Measurements from ENCODE around the gene C12orf42. TPM values are rescaled to one million over a fixed set of nuclear protein-coding genes. Genes with fewer than 3 reads are reported as not detected.

Gene C12orf42
- total RNA-seq, 2 donors from 2014 or later = 6.6 TPM; not detected in 1

GRCh38 chr12:103353913-103354312 is 141.9 kb downstream of the C12orf42 start:
- Histone ChIP-seq H3K36me3 (no peaks in the 10 kb centered on the region), H3K9me3 (no peaks in the 10 kb centered on the region), H3K27ac (no peak overlapping the region), H3K4me3 (no peak overlapping the region), H3K4me1 (replicated peaks) (no peaks in the 10 kb centered on the region), H3K27me3 (replicated peaks; ENCODE audit: insufficient read depth) (no peaks in the 10 kb centered on the region)
- WGBS = 78% methylated on average over 4 of the region's 4 CpGs
- intact Hi-C loops (cut with DNase I) = no loop called here
- no peak for DNase-seq (ENCODE audit: low spot score)
- no peak for TF ChIP-seq CTCF (IDR thresholded peaks at IDR 0.05)
- TF ChIP-seq POLR2A (IDR thresholded peaks at IDR 0.05) = no peak
- TF ChIP-seq POLR2AphosphoS5 (IDR thresholded peaks at IDR 0.05) = no peak

- Histone ChIP-seq H3K27me3 (replicated peaks; ENCODE audit: insufficient read depth) (no peaks in the 10 kb centered on the region), H3K4me1 (replicated peaks) (no peaks in the 10 kb centered on the region), H3K4me3 (no peak overlapping the region), H3K27ac (no peak overlapping the region), H3K9me3 (no peaks in the 10 kb centered on the region), H3K36me3 (no peaks in the 10 kb centered on the region)
- intact Hi-C loops (cut with DNase I) = no loop called here
- TF ChIP-seq POLR2AphosphoS5 (IDR thresholded peaks at IDR 0.05) = no peak
- TF ChIP-seq POLR2A (IDR thresholded peaks at IDR 0.05) = no peak
- no peak for TF ChIP-seq CTCF (IDR thresholded peaks at IDR 0.05)
- 74% methylated on average over 5 of the region's 5 CpGs for WGBS
- DNase-seq (ENCODE audit: low spot score) = no peak
Measured at GRCh38 chr12:103350116-103350515, 145.7 kb downstream of the C12orf42 start.

- Histone ChIP-seq H3K27me3 (replicated peaks; ENCODE audit: insufficient read depth) (no peaks in the 10 kb centered on the region), H3K27ac (no peak overlapping the region), H3K4me1 (replicated peaks) (no peaks in the 10 kb centered on the region), H3K9me3 (no peaks in the 10 kb centered on the region), H3K36me3 (no peaks in the 10 kb centered on the region), H3K4me3 (no peak overlapping the region)
- TF ChIP-seq POLR2AphosphoS5 (IDR thresholded peaks at IDR 0.05) (no peak), CTCF (IDR thresholded peaks at IDR 0.05) (no peak), POLR2A (IDR thresholded peaks at IDR 0.05) (no peak)
- DNase-seq (ENCODE audit: low spot score) = no peak
- 82% methylated on average over 1 of the region's 1 CpG for WGBS
- intact Hi-C loops (cut with DNase I) = no loop called here
Measured at GRCh38 chr12:103348935-103349334, 146.8 kb downstream of the C12orf42 start.

- TF ChIP-seq POLR2A (IDR thresholded peaks at IDR 0.05) = no peak
- TF ChIP-seq POLR2AphosphoS5 (IDR thresholded peaks at IDR 0.05) = no peak
- TF ChIP-seq CTCF (IDR thresholded peaks at IDR 0.05) = no peak
Measured at GRCh38 chr12:103336940-103337339, 158.8 kb downstream of the C12orf42 start.

GRCh38 chr12:103334466-103334865 is 161.3 kb downstream of the C12orf42 start:
- no peaks in the 10 kb centered on the region for H3K9me3 ChIP-seq
- H3K36me3 ChIP-seq = no peaks in the 10 kb centered on the region
- whole genome bisulfite sequencing = 70% methylated on average over 13 of the region's 13 CpGs
- no peaks in the 10 kb centered on the region for H3K4me1 ChIP-seq (replicated peaks)
- H3K27ac ChIP-seq = no peak overlapping the region
- no peak overlapping the region for H3K4me3 ChIP-seq
- H3K27me3 ChIP-seq (replicated peaks; ENCODE audit: insufficient read depth) = no peaks in the 10 kb centered on the region
- DNase-seq (ENCODE audit: low spot score) = no peak
- intact Hi-C loops (cut with DNase I) = no loop called here
- TF ChIP-seq POLR2AphosphoS5 (IDR thresholded peaks at IDR 0.05) = no peak
- no peak for TF ChIP-seq POLR2A (IDR thresholded peaks at IDR 0.05)
- TF ChIP-seq CTCF (IDR thresholded peaks at IDR 0.05) = no peak

More at GRCh38 chr12:103336940-103337339, 158.8 kb downstream of the C12orf42 start:
- H3K4me3 ChIP-seq = no peak overlapping the region
- no peak for DNase-seq (ENCODE audit: low spot score)
- no peaks in the 10 kb centered on the region for H3K27me3 ChIP-seq (replicated peaks; ENCODE audit: insufficient read depth)
- H3K4me1 ChIP-seq (replicated peaks) = no peaks in the 10 kb centered on the region
- no peaks in the 10 kb centered on the region for H3K9me3 ChIP-seq
- intact Hi-C loops (cut with DNase I) = no loop called here
- no peaks in the 10 kb centered on the region for H3K36me3 ChIP-seq
- H3K27ac ChIP-seq = no peak overlapping the region

Data from prostate gland (tissue), 2 donors.